ENCODE measurements around the gene BMP8B.
"Not testable (repeated sequence)": the region's sequence is repeated elsewhere in the genome, so short reads cannot be mapped to it uniquely, and the experiment has no call there.

GRCh38 chr1:39775141-39775540 is 13.5 kb downstream of the BMP8B start:
- not testable (repeated sequence) for TF ChIP-seq CTCF (IDR thresholded peaks at IDR 0.05; ENCODE audit: insufficient read depth, low read depth, low read length); EZH2 (IDR thresholded peaks at IDR 0.05; ENCODE audit: insufficient read depth, low read length)

Measured in astrocyte (in vitro differentiated cells and primary cell).